GM19463 (cell line): ENCODE data around the gene DSP.

Experiments used
- ATAC-seq: cut with Tn5 transposase; IDR thresholded peaks from one replicate; pipeline ENCODE4 v1.9.1; 2021; ENCODE audit warnings: mild to moderate bottlenecking, moderate library complexity; ENCODE audit not compliant: unreplicated experiment

The DSP gene

GRCh38 chr6:7532821-7533220 lies 8.7 kb upstream of the DSP start:
- ATAC-seq = no peak

- ATAC-seq = no peak
Observed at GRCh38 chr6:7534192-7534591, 7.3 kb upstream of the DSP start.

- ATAC-seq = no peak
Observed at GRCh38 chr6:7535498-7535897, 6.0 kb upstream of the DSP start.

GRCh38 chr6:7537565-7538174 lies 3.8 kb upstream of the DSP start:
- no peak for ATAC-seq

GRCh38 chr6:7538484-7538883 lies 3.0 kb upstream of the DSP start:
- ATAC-seq = no peak

GRCh38 chr6:7540595-7540994 lies 876 bp upstream of the DSP start:
- no peak for ATAC-seq

- ATAC-seq = no peak
Observed at GRCh38 chr6:7542065-7542873, 798 bp downstream of the DSP start.

- ATAC-seq = no peak
Observed at GRCh38 chr6:7542874-7543624, 1.6 kb downstream of the DSP start.

- no peak for ATAC-seq
Observed at GRCh38 chr6:7543789-7544424, 2.4 kb downstream of the DSP start.

GRCh38 chr6:7544597-7544996 lies 3.1 kb downstream of the DSP start:
- no peak for ATAC-seq

GRCh38 chr6:7545316-7546019 lies 4.0 kb downstream of the DSP start:
- no peak for ATAC-seq

GRCh38 chr6:7546020-7546369 lies 4.5 kb downstream of the DSP start:
- no peak for ATAC-seq

- ATAC-seq = no peak
Observed at GRCh38 chr6:7546383-7546782, 4.9 kb downstream of the DSP start.

- ATAC-seq = no peak
Observed at GRCh38 chr6:7546896-7547295, 5.4 kb downstream of the DSP start.

- ATAC-seq = no peak
Observed at GRCh38 chr6:7547315-7547714, 5.8 kb downstream of the DSP start.

GRCh38 chr6:7550433-7550801 lies 8.9 kb downstream of the DSP start:
- ATAC-seq = no peak

GRCh38 chr6:7554533-7555275 lies 13.2 kb downstream of the DSP start:
- no peak for ATAC-seq

GRCh38 chr6:7555671-7556070 lies 14.2 kb downstream of the DSP start:
- ATAC-seq = no peak

- no peak for ATAC-seq
Observed at GRCh38 chr6:7556394-7557106, 15.1 kb downstream of the DSP start.

GRCh38 chr6:7557652-7558051 lies 16.2 kb downstream of the DSP start:
- no peak for ATAC-seq
